MM.1S (cell line): ENCODE measurements around the gene EVA1A.

Experiments
- DNase-seq: peaks from one replicate; pipeline ENCODE4 v3.0.0-alpha.2; 2015
- H2AFZ ChIP-seq: fragments of 300-600 bp; sonication (generic); 2 replicates; pipeline ENCODE4 v1.6.0; 2016; ENCODE audit warnings: antibody characterized with exemption, low read length
- H3F3A ChIP-seq: fragments of 300-600 bp; sonication (generic); 2 replicates; pipeline ENCODE4 v1.6.1; 2016; ENCODE audit warnings: mild to moderate bottlenecking, antibody characterized with exemption, low read length, moderate library complexity, mixed read lengths; ENCODE audit not compliant: insufficient read depth
- H3K27ac ChIP-seq: fragments of 300-600 bp; sonication (generic); 2 replicates; pipeline ENCODE4 v1.5.1; 2016; ENCODE audit warnings: mild to moderate bottlenecking, low read length
- H3K27me3 ChIP-seq: fragments of 300-600 bp; sonication (generic); replicated peaks from 2 replicates; pipeline ENCODE4 v1.6.0; 2016; ENCODE audit warnings: low read length; ENCODE audit not compliant: insufficient read depth
- H3K36me3 ChIP-seq: fragments of 300-600 bp; sonication (generic); replicated peaks from 2 replicates; pipeline ENCODE4 v1.6.1; 2016; ENCODE audit warnings: mild to moderate bottlenecking, low read length, mixed read lengths; ENCODE audit not compliant: insufficient read depth
- H3K4me1 ChIP-seq: fragments of 300-600 bp; sonication (generic); 2 replicates; pipeline ENCODE4 v1.6.1; 2016; ENCODE audit warnings: low read length, mixed read lengths
- H3K4me2 ChIP-seq: fragments of 300-600 bp; sonication (generic); 2 replicates; pipeline ENCODE4 v1.6.0; 2016; ENCODE audit warnings: low read depth, low read length
- H3K4me3 ChIP-seq: fragments of 300-600 bp; sonication (generic); 2 replicates; pipeline ENCODE4 v1.5.1; 2016; ENCODE audit warnings: low read length, mixed read lengths
- H3K79me2 ChIP-seq: fragments of 300-600 bp; sonication (generic); 2 replicates; pipeline ENCODE4 v1.6.1; 2016; ENCODE audit warnings: mixed run types, low read length, mixed read lengths
- H3K9ac ChIP-seq: fragments of 300-600 bp; sonication (generic); 2 replicates; pipeline ENCODE4 v1.6.1; 2016; ENCODE audit warnings: low read length, mixed read lengths
- H3K9me2 ChIP-seq: fragments of 300-600 bp; sonication (generic); replicated peaks from 2 replicates; pipeline ENCODE4 v1.6.1; 2016; ENCODE audit warnings: mild to moderate bottlenecking, low read length, mixed read lengths; ENCODE audit not compliant: insufficient read depth
- H3K9me3 ChIP-seq: fragments of 300-600 bp; sonication (generic); replicated peaks from 2 replicates; pipeline ENCODE4 v1.6.1; 2016; ENCODE audit warnings: mild to moderate bottlenecking, low read length, mixed read lengths; ENCODE audit not compliant: insufficient read depth
- H4K20me1 ChIP-seq: fragments of 300-600 bp; sonication (generic); 2 replicates; pipeline ENCODE4 v1.6.1; 2016; ENCODE audit warnings: mild to moderate bottlenecking, low read length, moderate library complexity, mixed read lengths; ENCODE audit not compliant: insufficient read depth
- CTCF ChIP-seq: fragments of 300-600 bp; sonication (generic); IDR thresholded peaks from 2 replicates; pipeline ENCODE4 v1.5.1; 2016; ENCODE audit warnings: antibody characterized with exemption, low read length, mixed read lengths
- EZH2 ChIP-seq: fragments of 300-600 bp; sonication (generic); optimal IDR thresholded peaks from 2 replicates; pipeline ENCODE3; 2017; ENCODE audit warnings: low read depth, mild to moderate bottlenecking, antibody characterized with exemption, low read length, mixed read lengths
- EZH2phosphoT487 ChIP-seq: fragments of 300-600 bp; sonication (generic); IDR thresholded peaks from 2 replicates; pipeline ENCODE4 v1.6.1; 2018; ENCODE audit warnings: antibody characterized with exemption, low read length

Gene EVA1A

GRCh38 chr2:75545387-75545786 lies 15.4 kb downstream of the EVA1A start:
- no peak overlapping the region for H3K9ac ChIP-seq
- no peaks in the 10 kb centered on the region for H3K79me2 ChIP-seq
- no peak for DNase-seq
- H3F3A ChIP-seq = no peaks in the 10 kb centered on the region
- H3K4me2 ChIP-seq = no peak overlapping the region
- no peaks in the 10 kb centered on the region for H3K9me3 ChIP-seq
- H3K27me3 ChIP-seq = no peaks in the 10 kb centered on the region
- H3K9me2 ChIP-seq = no peaks in the 10 kb centered on the region
- no peak for TF ChIP-seq CTCF
- TF ChIP-seq EZH2phosphoT487 = no peak
- no peak for TF ChIP-seq EZH2
- H3K4me1 ChIP-seq = no peaks in the 10 kb centered on the region
- H4K20me1 ChIP-seq = no peaks in the 10 kb centered on the region
- H2AFZ ChIP-seq = no peak overlapping the region
- H3K36me3 ChIP-seq = no peaks in the 10 kb centered on the region
- H3K27ac ChIP-seq = no peak overlapping the region
- H3K4me3 ChIP-seq = no peak overlapping the region

GRCh38 chr2:75543446-75543845 lies 17.3 kb downstream of the EVA1A start:
- Histone ChIP-seq H4K20me1 (no peaks in the 10 kb centered on the region), H3K36me3 (no peaks in the 10 kb centered on the region), H3K4me1 (no peaks in the 10 kb centered on the region), H3K27me3 (no peaks in the 10 kb centered on the region), H3K79me2 (no peaks in the 10 kb centered on the region), H3K9me2 (no peaks in the 10 kb centered on the region), H3K4me2 (no peak overlapping the region), H3K4me3 (no peak overlapping the region), H3F3A (no peaks in the 10 kb centered on the region), H3K27ac (no peak overlapping the region), H3K9me3 (no peaks in the 10 kb centered on the region), H3K9ac (no peak overlapping the region), H2AFZ (no peak overlapping the region)
- TF ChIP-seq CTCF (no peak), EZH2phosphoT487 (no peak), EZH2 (no peak)
- no peak for DNase-seq

DNA sequence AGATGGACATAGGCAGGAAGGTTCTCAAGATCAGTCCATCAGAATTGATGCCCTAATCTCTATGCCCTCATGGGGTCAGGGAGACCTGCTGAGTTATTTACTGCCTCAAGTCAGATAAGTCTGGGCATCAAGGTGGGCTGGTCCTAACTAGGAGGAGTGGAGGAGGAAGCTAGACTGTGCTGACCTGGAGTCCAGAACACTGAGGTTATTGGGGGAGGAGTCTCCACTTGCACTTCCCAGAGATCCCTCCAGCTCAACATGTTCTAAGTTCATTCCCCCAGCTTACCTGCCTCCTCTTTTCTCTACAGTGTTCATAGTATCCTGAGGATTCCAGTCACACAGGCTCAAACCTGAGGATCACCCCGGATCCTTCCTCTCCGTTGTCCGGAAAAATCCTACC lies 19.3 kb downstream of the EVA1A start:
- DNase-seq = no peak
- Histone ChIP-seq H3K4me3 (no peak overlapping the region), H3K4me2 (no peak overlapping the region), H2AFZ (no peak overlapping the region), H3F3A (no peaks in the 10 kb centered on the region), H3K36me3 (no peaks in the 10 kb centered on the region), H3K9me2 (no peaks in the 10 kb centered on the region), H3K27me3 (no peaks in the 10 kb centered on the region), H3K27ac (no peak overlapping the region), H3K79me2 (no peaks in the 10 kb centered on the region), H3K9me3 (no peaks in the 10 kb centered on the region), H3K4me1 (no peaks in the 10 kb centered on the region), H3K9ac (no peak overlapping the region), H4K20me1 (no peaks in the 10 kb centered on the region)
- TF ChIP-seq CTCF = no peak
- no peak for TF ChIP-seq EZH2phosphoT487
- TF ChIP-seq EZH2 = no peak

DNA sequence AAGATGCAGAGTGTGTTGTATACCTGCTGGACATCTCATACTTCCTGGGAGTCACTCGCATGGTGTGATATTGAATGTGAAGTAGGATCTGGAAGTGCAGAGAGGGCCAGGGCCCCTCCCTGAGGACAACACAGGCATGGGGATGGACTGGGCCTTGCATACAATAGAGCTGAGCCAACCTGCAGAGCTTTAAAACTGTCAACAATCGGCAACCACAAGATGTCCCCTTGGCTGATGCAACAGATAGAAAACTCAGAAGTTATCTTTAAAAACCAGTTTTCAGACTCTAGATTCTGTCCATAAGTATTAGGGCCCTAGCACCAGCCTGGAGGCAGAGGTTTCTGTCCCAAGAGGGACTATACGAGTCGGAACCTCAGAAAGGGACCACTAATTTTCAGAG lies 19.7 kb downstream of the EVA1A start:
- TF ChIP-seq CTCF (no peak), EZH2phosphoT487 (no peak), EZH2 (no peak)

More for the DNA sequence above, 19.7 kb downstream of the EVA1A start:
- no peaks in the 10 kb centered on the region for H3K9me3 ChIP-seq
- no peak overlapping the region for H3K9ac ChIP-seq
- no peaks in the 10 kb centered on the region for H3F3A ChIP-seq
- no peak overlapping the region for H3K27ac ChIP-seq
- H2AFZ ChIP-seq = no peak overlapping the region
- no peak for DNase-seq
- no peaks in the 10 kb centered on the region for H4K20me1 ChIP-seq
- no peak overlapping the region for H3K4me3 ChIP-seq
- H3K27me3 ChIP-seq = no peaks in the 10 kb centered on the region
- no peak overlapping the region for H3K4me2 ChIP-seq
- H3K36me3 ChIP-seq = no peaks in the 10 kb centered on the region
- H3K9me2 ChIP-seq = no peaks in the 10 kb centered on the region
- H3K79me2 ChIP-seq = no peaks in the 10 kb centered on the region
- H3K4me1 ChIP-seq = no peaks in the 10 kb centered on the region
